Loucy (cell line): ENCODE measurements around the gene ADGRD1.

Source experiments
- H2AFZ ChIP-seq: fragments of 200-600 bp; sonication (generic); 2 replicates; pipeline ENCODE4 v1.6.0; 2016; ENCODE audit warnings: antibody characterized with exemption, mild to moderate bottlenecking, low read length, moderate library complexity
- H3F3A ChIP-seq: fragments of 200-600 bp; 2 replicates; pipeline ENCODE4 v1.6.0; 2016; ENCODE audit warnings: antibody characterized with exemption, low read depth, mild to moderate bottlenecking
- H3K27me3 ChIP-seq: fragments of 200-600 bp; sonication (generic); 2 replicates; pipeline ENCODE4 v1.6.1; 2014; ENCODE audit warnings: low read length, mild to moderate bottlenecking; ENCODE audit not compliant: insufficient read depth, poor library complexity, severe bottlenecking
- H3K36me3 ChIP-seq: fragments of 200-600 bp; sonication (generic); 2 replicates; pipeline ENCODE4 v1.6.1; 2016; ENCODE audit warnings: low read length; ENCODE audit not compliant: insufficient read depth
- H3K4me1 ChIP-seq: fragments of 200-600 bp; sonication (generic); 2 replicates; pipeline ENCODE4 v1.5.1; 2014; ENCODE audit warnings: low read length, mild to moderate bottlenecking; ENCODE audit not compliant: insufficient read depth, poor library complexity, severe bottlenecking
- H3K4me2 ChIP-seq: fragments of 200-600 bp; sonication (generic); 2 replicates; pipeline ENCODE4 v1.6.0; 2014; ENCODE audit warnings: antibody characterized with exemption, low read length, low read depth, mild to moderate bottlenecking; ENCODE audit not compliant: poor library complexity, severe bottlenecking
- H3K4me3 ChIP-seq: fragments of 200-600 bp; sonication (generic); 2 replicates; pipeline ENCODE4 v1.5.1; 2014; ENCODE audit warnings: low read length, mild to moderate bottlenecking, mixed read lengths; ENCODE audit not compliant: poor library complexity, severe bottlenecking
- H3K79me2 ChIP-seq: fragments of 200-600 bp; sonication (generic); 2 replicates; pipeline ENCODE4 v1.6.1; 2014; ENCODE audit warnings: low read length; ENCODE audit not compliant: insufficient read depth
- H3K9ac ChIP-seq: fragments of 200-600 bp; sonication (generic); 2 replicates; pipeline ENCODE4 v1.6.0; 2014; ENCODE audit warnings: mild to moderate bottlenecking, low read depth, low read length, moderate library complexity; ENCODE audit not compliant: poor library complexity, severe bottlenecking
- H3K9me2 ChIP-seq: fragments of 200-600 bp; sonication (generic); replicated peaks from 2 replicates; pipeline ENCODE4 v1.6.1; 2016; ENCODE audit warnings: low read depth, low read length, mixed read lengths
- H3K9me3 ChIP-seq: fragments of 200-600 bp; sonication (generic); 2 replicates; pipeline ENCODE4 v1.6.1; 2014; ENCODE audit warnings: mild to moderate bottlenecking, antibody characterized with exemption, low read length, low read depth; ENCODE audit not compliant: insufficient read depth
- H4K20me1 ChIP-seq: fragments of 200-600 bp; sonication (generic); 2 replicates; pipeline ENCODE4 v1.6.0; 2014; ENCODE audit warnings: antibody characterized with exemption, low read length, mild to moderate bottlenecking; ENCODE audit not compliant: insufficient read depth, poor library complexity, severe bottlenecking
- CTCF ChIP-seq: fragments of 200-600 bp; sonication (generic); conservative IDR thresholded peaks from 2 replicates; pipeline ENCODE4 v1.5.1; 2014; ENCODE audit warnings: mild to moderate bottlenecking, antibody characterized with exemption, low read length
- EZH2phosphoT487 ChIP-seq: fragments of 200-600 bp; IDR thresholded peaks from 2 replicates; pipeline ENCODE4 v1.6.1; 2018; ENCODE audit warnings: antibody characterized with exemption, mild to moderate bottlenecking, moderate library complexity, borderline replicate concordance

The ADGRD1 gene

GRCh38 chr12:131102991-131103668 lies 149.4 kb downstream of the ADGRD1 start:
- Histone ChIP-seq H3K9me2 (no peaks in the 10 kb centered on the region), H3F3A (no peaks in the 10 kb centered on the region), H3K9ac (no peak overlapping the region), H3K79me2 (no peaks in the 10 kb centered on the region), H3K4me1 (no peaks in the 10 kb centered on the region), H4K20me1 (no peaks in the 10 kb centered on the region), H2AFZ (no peak overlapping the region), H3K27me3 (no peaks in the 10 kb centered on the region), H3K4me2 (no peak overlapping the region), H3K9me3 (no peaks in the 10 kb centered on the region), H3K4me3 (no peak overlapping the region), H3K36me3 (no peaks in the 10 kb centered on the region)
- TF ChIP-seq EZH2phosphoT487, result no peak
- TF ChIP-seq CTCF, result no peak

- H3K27me3 ChIP-seq, result no peaks in the 10 kb centered on the region
- no peak overlapping the region for H3K4me2 ChIP-seq
Observed at GRCh38 chr12:131103669-131104462, 150.2 kb downstream of the ADGRD1 start.

More at GRCh38 chr12:131103669-131104462, 150.2 kb downstream of the ADGRD1 start:
- H3F3A ChIP-seq, result no peaks in the 10 kb centered on the region
- TF ChIP-seq EZH2phosphoT487 (no peak), CTCF (no peak)
- no peaks in the 10 kb centered on the region for H4K20me1 ChIP-seq
- H3K4me3 ChIP-seq, result no peak overlapping the region
- H3K9me3 ChIP-seq, result no peaks in the 10 kb centered on the region
- H3K79me2 ChIP-seq, result no peaks in the 10 kb centered on the region
- H3K4me1 ChIP-seq, result no peaks in the 10 kb centered on the region
- H2AFZ ChIP-seq, result no peak overlapping the region
- no peak overlapping the region for H3K9ac ChIP-seq
- H3K36me3 ChIP-seq, result no peaks in the 10 kb centered on the region
- H3K9me2 ChIP-seq, result no peaks in the 10 kb centered on the region
